OCI-LY3 (cell line): ENCODE measurements around the gene RAP1GAP2.

Experiments used
- CTCF ChIP-seq: fragments of 200-600, 300-600 bp; sonication (generic); IDR thresholded peaks from 2 replicates; pipeline ENCODE4 v1.5.1; 2014; ENCODE audit warnings: antibody characterized with exemption, low read length, low read depth
- EZH2phosphoT487 ChIP-seq: fragments of 200-600 bp; shearing (Covaris generic); IDR thresholded peaks from 2 replicates; pipeline ENCODE4 v1.6.1; 2018; ENCODE audit warnings: antibody characterized with exemption, mixed run types, low read depth

- no peak for TF ChIP-seq CTCF
- no peak for TF ChIP-seq EZH2phosphoT487
Measured at GRCh38 chr17:2803971-2804370, 7.7 kb downstream of the RAP1GAP2 start.
